Transverse colon (tissue), 4 donors: ENCODE data around the gene MEMO1.

Source experiments
- CTCF ChIP-seq, 5 experiments: fragments of 200-600 bp in 3 of 5; fragments of 450-650 bp in 2 of 5; sonication (generic) in 3 of 5; IDR thresholded peaks; 1 replicate in 2 of 5; 2 replicates in 3 of 5; pipeline ENCODE4 v1.5.1; 2016 to 2017; ENCODE audit warnings: antibody characterized with exemption in 5 of 5, inconsistent platforms in 3 of 5, mild to moderate bottlenecking in 2 of 5, moderate library complexity in 1 of 5
- EP300 ChIP-seq: sonication (generic); formaldehyde crosslinking; IDR thresholded peaks from one replicate; pipeline ENCODE4 v1.6.1; 2017; ENCODE audit warnings: antibody characterized with exemption, low read depth
- POLR2A ChIP-seq: fragments of 450-650 bp; IDR thresholded peaks from one replicate; pipeline ENCODE4 v1.6.1; 2016; ENCODE audit warnings: antibody characterized with exemption, mild to moderate bottlenecking, moderate library complexity
- POLR2AphosphoS5 ChIP-seq, 3 donors: sonication (generic); formaldehyde crosslinking; IDR thresholded peaks; one replicate each; pipeline ENCODE4 v1.6.1; 2016; ENCODE audit warnings: antibody characterized with exemption in 3 of 3

GRCh38 chr2:31922542-31923408 lies 88.0 kb downstream of the MEMO1 start:
- TF ChIP-seq CTCF (IDR thresholded peaks at IDR 0.05) (no peak), POLR2A (no peak), POLR2AphosphoS5 (IDR thresholded peaks at IDR 0.05) (no peak), EP300 (no peak)
